Measurements from ENCODE around the gene CLDN34.

GRCh38 chrX:10015355-10015722 lies 48.2 kb downstream of the CLDN34 start:
- no peak for TF ChIP-seq CTCF (IDR thresholded peaks at IDR 0.05)
- TF ChIP-seq POLR2A (IDR thresholded peaks at IDR 0.05) = no peak
